MM.1S (cell line): ENCODE data around the gene NR1D2.

Experiments
- EZH2 ChIP-seq: fragments of 300-600 bp; sonication (generic); optimal IDR thresholded peaks from 2 replicates; pipeline ENCODE3; 2017; ENCODE audit warnings: low read depth, mild to moderate bottlenecking, antibody characterized with exemption, low read length, mixed read lengths
- TF ChIP-seq, protein P1 (sequence below): fragments of 300-600 bp; sonication (generic); IDR thresholded peaks from 2 replicates; pipeline ENCODE4 v1.5.1; 2016; ENCODE audit warnings: antibody characterized with exemption, low read length, mixed read lengths

DNA sequence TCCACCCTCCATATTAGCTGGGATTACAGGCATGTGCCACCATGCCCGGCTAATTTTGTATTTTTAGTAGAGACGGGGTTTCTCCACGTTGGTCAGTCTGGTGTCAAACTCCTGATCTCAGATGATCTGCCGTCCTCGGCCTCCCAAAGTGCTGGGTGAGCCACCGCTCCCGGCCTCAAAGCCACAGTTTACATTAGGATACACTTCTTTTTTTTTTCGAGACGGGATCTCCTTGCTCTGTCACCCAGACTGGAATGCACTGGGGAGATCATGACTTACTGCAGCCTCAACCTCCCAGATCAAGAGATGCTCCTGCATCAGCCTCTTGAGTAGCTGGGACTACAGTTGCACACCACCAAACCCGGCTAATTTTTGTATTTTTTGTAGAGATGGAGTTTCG, 2.5 kb upstream of the NR1D2 start:
- TF ChIP-seq, protein P1, sequence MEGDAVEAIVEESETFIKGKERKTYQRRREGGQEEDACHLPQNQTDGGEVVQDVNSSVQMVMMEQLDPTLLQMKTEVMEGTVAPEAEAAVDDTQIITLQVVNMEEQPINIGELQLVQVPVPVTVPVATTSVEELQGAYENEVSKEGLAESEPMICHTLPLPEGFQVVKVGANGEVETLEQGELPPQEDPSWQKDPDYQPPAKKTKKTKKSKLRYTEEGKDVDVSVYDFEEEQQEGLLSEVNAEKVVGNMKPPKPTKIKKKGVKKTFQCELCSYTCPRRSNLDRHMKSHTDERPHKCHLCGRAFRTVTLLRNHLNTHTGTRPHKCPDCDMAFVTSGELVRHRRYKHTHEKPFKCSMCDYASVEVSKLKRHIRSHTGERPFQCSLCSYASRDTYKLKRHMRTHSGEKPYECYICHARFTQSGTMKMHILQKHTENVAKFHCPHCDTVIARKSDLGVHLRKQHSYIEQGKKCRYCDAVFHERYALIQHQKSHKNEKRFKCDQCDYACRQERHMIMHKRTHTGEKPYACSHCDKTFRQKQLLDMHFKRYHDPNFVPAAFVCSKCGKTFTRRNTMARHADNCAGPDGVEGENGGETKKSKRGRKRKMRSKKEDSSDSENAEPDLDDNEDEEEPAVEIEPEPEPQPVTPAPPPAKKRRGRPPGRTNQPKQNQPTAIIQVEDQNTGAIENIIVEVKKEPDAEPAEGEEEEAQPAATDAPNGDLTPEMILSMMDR, result no peak
- TF ChIP-seq EZH2, result no peak
